22Rv1 (cell line): ENCODE data around the gene SYNJ2.

Source experiments
- CTCF ChIP-seq: fragments of 450-650 bp; IDR thresholded peaks from 2 replicates; pipeline ENCODE4 v1.5.1; 2017; ENCODE audit warnings: mild to moderate bottlenecking
- ZFX ChIP-seq: fragments of 450-650 bp; IDR thresholded peaks from 2 replicates; pipeline ENCODE4 v1.6.1; 2017; ENCODE audit warnings: antibody characterized with exemption, borderline replicate concordance

DNA sequence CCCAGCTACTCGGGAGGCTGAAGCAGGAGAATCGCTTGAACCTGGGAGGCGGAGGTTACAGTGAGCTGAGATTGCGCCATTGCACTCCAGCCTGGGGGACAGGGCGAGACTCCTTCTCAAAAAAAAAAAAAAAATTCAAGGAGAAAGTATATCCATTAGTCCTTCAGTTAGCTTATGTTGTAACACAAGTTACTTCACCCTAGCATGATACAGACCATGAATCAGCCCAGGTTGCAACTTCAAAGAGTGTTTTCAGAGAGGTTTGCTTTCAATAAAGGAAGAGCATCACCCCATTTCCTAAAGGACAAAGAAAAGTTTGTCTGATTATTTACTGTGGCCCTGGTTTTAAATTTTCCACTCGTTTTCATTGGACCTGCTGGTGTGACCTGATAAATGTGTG lies 113.4 kb downstream of the SYNJ2 start:
- TF ChIP-seq CTCF (no peak), ZFX (no peak)
